ENCODE results near the gene EPHB3.
"Not testable (repeated sequence)": the region's sequence is repeated elsewhere in the genome, so short reads cannot be mapped to it uniquely, and the experiment has no call there.

EPHB3 gene

DNA sequence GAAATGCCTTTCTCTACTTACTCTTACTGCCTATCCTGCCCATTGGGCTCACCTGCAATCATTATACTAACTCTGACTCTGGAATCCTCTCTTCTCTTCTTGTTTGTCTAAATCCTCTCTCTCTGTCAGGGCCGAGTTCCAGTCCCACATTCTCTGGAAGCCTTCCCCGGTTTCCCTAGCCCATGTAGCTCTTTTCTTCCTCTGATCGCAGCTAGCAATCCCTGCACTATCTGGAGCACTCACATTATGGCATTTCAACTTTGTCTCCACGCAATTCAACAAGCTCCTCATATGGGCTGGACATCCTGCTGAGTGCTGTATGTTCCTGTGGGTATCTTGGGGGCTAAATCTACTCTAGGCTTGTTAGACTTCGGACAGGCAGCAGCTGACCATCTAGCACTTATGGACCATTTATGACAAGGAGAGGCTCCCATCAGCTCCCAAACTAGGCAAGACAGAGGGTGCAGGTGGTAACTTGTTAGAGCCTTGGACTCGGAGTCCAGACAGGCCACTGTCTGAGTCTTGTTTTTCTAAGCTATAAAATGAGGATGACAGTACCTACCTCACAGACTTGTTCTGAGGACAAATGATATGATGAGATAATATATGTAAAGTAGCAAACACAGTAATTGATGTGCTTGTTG is 58.3 kb downstream of the EPHB3 start:
- TF ChIP-seq, protein P1, sequence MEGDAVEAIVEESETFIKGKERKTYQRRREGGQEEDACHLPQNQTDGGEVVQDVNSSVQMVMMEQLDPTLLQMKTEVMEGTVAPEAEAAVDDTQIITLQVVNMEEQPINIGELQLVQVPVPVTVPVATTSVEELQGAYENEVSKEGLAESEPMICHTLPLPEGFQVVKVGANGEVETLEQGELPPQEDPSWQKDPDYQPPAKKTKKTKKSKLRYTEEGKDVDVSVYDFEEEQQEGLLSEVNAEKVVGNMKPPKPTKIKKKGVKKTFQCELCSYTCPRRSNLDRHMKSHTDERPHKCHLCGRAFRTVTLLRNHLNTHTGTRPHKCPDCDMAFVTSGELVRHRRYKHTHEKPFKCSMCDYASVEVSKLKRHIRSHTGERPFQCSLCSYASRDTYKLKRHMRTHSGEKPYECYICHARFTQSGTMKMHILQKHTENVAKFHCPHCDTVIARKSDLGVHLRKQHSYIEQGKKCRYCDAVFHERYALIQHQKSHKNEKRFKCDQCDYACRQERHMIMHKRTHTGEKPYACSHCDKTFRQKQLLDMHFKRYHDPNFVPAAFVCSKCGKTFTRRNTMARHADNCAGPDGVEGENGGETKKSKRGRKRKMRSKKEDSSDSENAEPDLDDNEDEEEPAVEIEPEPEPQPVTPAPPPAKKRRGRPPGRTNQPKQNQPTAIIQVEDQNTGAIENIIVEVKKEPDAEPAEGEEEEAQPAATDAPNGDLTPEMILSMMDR (IDR thresholded peaks at IDR 0.05; ENCODE audit: low read depth, low read length) = no peak
- no peak for DNase-seq (ENCODE audit: extremely low read depth, low read depth)

DNA sequence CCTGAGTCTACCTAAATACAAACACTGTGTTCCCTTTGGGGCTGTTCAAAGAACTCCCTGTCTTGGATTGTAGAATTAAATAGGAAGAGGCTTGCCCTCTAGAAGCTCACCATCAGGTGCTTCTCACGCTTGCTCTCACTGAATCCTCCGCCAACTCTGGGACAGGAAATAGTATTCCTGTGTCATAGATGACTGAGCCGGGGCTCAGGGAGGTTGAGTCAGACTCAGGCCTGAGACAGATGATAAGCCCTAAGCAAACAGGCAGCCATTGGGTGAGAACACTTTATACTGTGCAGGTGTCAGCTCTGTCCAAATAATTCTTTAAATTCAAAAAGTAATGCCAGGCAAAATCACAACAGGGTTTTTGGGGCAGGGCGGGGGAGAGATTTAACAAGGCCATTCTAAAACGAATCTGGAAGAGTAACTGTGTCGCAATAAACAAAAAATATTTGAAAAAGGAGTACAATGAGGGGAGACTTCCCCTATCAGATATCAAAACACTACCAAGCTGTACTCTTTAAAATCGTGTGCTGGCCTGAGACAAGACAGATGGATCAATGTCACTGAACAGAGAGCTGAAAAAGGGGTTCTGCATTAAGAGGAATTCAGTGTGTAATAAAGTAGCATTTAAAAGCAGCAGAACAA is 59.0 kb downstream of the EPHB3 start:
- TF ChIP-seq, protein P1 (IDR thresholded peaks at IDR 0.05; ENCODE audit: low read depth, low read length) = no peak
- DNase-seq (ENCODE audit: extremely low read depth, low read depth) = no peak

DNA sequence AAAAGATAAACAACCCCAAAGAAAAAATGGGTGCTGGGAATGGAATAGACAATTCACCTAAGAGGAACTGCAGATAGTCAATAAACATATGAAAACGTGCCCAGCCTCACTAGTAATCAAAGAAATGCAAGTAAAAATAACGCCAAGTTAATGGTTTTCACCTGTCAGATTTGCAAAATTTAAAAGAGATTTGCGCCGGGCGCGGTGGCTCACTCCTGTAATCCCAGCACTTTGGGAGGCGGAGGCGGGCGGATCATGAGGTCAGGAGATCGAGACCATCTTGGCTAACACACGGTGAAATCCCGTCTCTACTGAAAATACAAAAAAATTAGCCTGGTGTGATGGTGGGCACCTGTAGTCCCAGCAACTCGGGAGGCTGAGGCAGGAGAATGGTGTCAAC is 60.6 kb downstream of the EPHB3 start:
- DNase-seq (ENCODE audit: extremely low read depth, low read depth) = not testable (repeated sequence)

DNA sequence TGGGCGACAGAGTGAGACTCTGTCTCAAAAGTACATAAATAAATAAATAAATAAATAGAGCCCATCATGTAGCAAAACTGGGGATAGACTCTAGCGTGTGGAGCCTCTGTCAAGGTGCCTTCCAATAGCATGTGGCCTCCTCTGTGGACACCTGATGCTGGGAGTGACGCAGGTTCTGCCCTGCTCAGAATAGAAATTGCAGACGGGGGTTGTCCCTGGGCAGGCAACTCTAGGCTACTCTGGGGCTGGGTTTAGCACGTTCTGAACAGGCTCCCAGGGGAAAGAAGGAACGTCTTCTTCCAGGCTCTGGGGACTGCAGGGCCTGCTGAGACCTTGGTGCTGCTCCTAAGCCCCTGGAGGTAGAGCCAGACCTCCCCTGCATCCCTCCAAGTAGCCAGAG is 65.3 kb downstream of the EPHB3 start:
- TF ChIP-seq, protein P1 (IDR thresholded peaks at IDR 0.05; ENCODE audit: low read depth, low read length) = no peak
- no peak for DNase-seq (ENCODE audit: extremely low read depth, low read depth)

DNA sequence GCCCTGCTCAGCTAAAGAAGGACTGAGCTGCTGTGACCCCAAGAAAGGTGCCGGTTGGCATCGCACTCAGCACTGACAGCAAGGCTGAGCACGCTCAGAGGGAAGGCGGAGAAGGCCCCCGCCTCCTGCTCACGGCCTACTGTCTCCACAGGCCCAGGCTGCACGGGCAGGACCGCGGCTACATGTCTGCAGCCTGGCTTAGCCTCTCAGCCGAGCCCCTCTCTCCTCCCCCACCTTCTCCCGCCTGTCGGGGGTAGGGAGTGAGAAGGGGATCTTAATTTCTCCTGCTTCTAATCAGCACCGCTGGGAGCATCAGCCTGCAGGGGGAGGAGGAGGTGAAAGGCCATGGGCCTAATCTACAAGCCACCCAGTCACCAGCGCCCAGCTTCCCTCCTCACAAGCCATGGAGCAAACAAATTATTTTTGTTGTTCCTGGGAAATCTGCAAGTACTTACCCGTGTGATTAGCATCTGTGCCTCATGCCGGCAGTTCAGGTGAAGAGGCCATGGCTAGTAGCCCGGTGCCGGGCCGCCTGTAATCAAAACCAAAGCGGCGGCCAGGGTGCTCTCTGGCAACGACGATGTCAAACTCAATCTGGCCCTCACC is 68.1 kb downstream of the EPHB3 start:
- TF ChIP-seq, protein P1 (IDR thresholded peaks at IDR 0.05; ENCODE audit: low read depth, low read length) = no peak
- DNase-seq (ENCODE audit: extremely low read depth, low read depth) = no peak

DNA sequence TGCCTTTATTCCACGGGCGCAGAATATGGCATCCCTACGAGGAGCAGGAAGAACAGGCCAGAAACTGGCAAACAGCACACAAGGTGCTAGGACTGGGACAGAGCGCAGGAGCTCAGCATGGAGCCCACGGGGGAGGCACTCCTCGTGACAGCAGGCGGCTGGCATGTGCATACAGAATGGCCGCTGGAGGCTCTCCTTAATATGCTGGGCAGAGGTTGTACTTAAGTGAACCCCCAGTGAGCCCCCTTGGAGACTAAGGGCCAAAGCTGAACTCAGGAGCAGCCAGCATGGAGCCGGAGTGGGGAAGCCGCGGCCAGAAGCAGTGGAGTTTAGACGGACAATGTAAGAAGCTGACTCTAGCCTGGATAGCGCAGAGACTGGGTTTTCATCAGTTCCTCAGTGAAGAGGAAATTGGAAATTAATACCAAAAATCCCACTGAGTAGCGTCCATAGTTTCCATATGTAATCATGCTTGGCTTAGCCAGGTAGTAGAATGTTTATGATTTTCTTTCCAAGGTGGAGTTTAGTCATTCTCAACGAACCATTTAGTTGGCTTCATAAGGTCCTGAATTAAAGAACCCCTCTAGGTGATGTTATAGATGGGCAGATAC is 69.4 kb downstream of the EPHB3 start:
- DNase-seq (ENCODE audit: extremely low read depth, low read depth) = no peak
- TF ChIP-seq, protein P1 (IDR thresholded peaks at IDR 0.05; ENCODE audit: low read depth, low read length) = no peak

DNA sequence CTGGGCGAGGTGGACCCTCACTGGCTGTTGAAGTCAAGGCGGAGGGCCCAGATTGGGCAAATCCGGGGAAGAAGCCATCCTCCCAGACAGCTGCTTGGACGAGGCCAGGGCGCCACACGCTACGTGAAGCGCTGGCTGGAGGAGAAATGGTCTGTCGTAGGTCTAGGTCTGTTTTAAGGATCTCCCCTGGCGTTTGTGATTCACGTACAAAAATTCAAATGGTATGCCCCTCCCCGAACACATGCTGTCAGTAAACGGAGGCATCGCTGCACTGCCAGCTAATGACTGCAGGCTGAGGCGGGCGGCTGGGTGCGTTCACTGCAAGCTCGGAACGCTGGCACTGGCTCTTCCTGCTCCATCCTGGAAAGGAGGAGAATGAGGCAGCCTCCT is 69.9 kb downstream of the EPHB3 start:
- TF ChIP-seq, protein P1 (IDR thresholded peaks at IDR 0.05; ENCODE audit: low read depth, low read length) = no peak
- no peak for DNase-seq (ENCODE audit: extremely low read depth, low read depth)

All from AG09319 (cell line).